Cortex of kidney (tissue), 1 donor: ENCODE results near the gene SNAP25.

ENCODE experiments used
- DNase-seq: peaks from one replicate; lab custom pipeline; 2025; lab: John Stamatoyannopoulos, UW

The SNAP25 gene

GRCh38 chr20:10332656-10333415 is 114.2 kb downstream of the SNAP25 start:
- no peak for DNase-seq

GRCh38 chr20:10336959-10337729 is 118.5 kb downstream of the SNAP25 start:
- no peak for DNase-seq

GRCh38 chr20:10338426-10339180 is 120.0 kb downstream of the SNAP25 start:
- no peak for DNase-seq

- no peak for DNase-seq
Measured at GRCh38 chr20:10339609-10340008, 121.0 kb downstream of the SNAP25 start.

GRCh38 chr20:10342152-10342551 is 123.5 kb downstream of the SNAP25 start:
- DNase-seq: no peak

GRCh38 chr20:10344953-10345352 is 126.3 kb downstream of the SNAP25 start:
- DNase-seq: no peak

- no peak for DNase-seq
Measured at GRCh38 chr20:10347086-10347880, 128.7 kb downstream of the SNAP25 start.

- no peak for DNase-seq
Measured at GRCh38 chr20:10349118-10349517, 130.5 kb downstream of the SNAP25 start.

- DNase-seq: no peak
Measured at GRCh38 chr20:10350188-10350842, 131.7 kb downstream of the SNAP25 start.

- DNase-seq: no peak
Measured at GRCh38 chr20:10352934-10353824, 134.5 kb downstream of the SNAP25 start.

GRCh38 chr20:10356628-10357027 is 138.0 kb downstream of the SNAP25 start:
- no peak for DNase-seq
